ENCODE results near the gene SPINT4.

DNA sequence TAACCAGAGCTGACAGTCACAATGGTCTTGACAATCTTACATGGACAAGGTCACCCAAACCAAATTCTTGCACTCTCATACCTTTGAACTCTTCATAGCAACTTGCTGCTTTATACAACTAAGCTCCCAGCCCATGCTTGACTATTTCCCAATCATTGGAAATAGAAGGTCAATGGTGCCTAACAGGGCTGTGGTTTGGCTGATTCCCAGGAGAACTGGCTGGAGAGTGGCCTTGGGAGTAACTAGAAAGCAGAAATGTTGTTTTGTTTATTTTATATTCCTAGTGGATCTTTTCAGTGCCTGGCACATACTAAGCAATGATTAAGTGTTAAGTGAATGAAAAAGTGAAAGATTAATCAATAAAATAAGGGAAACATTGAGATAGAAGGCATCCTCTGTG lies 3.0 kb downstream of the SPINT4 start:
- TF ChIP-seq, protein P1, sequence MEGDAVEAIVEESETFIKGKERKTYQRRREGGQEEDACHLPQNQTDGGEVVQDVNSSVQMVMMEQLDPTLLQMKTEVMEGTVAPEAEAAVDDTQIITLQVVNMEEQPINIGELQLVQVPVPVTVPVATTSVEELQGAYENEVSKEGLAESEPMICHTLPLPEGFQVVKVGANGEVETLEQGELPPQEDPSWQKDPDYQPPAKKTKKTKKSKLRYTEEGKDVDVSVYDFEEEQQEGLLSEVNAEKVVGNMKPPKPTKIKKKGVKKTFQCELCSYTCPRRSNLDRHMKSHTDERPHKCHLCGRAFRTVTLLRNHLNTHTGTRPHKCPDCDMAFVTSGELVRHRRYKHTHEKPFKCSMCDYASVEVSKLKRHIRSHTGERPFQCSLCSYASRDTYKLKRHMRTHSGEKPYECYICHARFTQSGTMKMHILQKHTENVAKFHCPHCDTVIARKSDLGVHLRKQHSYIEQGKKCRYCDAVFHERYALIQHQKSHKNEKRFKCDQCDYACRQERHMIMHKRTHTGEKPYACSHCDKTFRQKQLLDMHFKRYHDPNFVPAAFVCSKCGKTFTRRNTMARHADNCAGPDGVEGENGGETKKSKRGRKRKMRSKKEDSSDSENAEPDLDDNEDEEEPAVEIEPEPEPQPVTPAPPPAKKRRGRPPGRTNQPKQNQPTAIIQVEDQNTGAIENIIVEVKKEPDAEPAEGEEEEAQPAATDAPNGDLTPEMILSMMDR (IDR thresholded peaks at IDR 0.05): no peak
- no peak for TF ChIP-seq POLR2A (IDR thresholded peaks at IDR 0.05)
- TF ChIP-seq POLR2AphosphoS5 (IDR thresholded peaks at IDR 0.05): no peak
- TF ChIP-seq EP300 (IDR thresholded peaks at IDR 0.05): no peak
